Smooth muscle cell of the pulmonary artery (primary cell): ENCODE measurements around the gene CASP2. TPM values are rescaled to one million over a fixed set of nuclear protein-coding genes. Genes with fewer than 3 reads are reported as not detected.

Experiments used
- total RNA-seq: library from RNA; depleted of rRNA; stranded (reverse); fragments of >200 nt; gene quantifications from 2 replicates; pipeline ENCODE4 v1.2.3, GENCODE V29; 2014

CASP2 gene
- 12.4 and 13.6 TPM in 2 replicates for total RNA-seq

GRCh38 chr7:143287935-143288826 is at the start of gene CASP2:
Gene CASP2 (plus strand): TSS chr7:143288351. CDS start chr7:143288456, 105 bp downstream.

GRCh38 chr7:143263266-143264195 is 24.6 kb upstream of the CASP2 start, which contains the start of gene GSTK1:
Gene GSTK1 (plus strand): TSS chr7:143263441. CDS start chr7:143263514, 73 bp downstream.

DNA sequence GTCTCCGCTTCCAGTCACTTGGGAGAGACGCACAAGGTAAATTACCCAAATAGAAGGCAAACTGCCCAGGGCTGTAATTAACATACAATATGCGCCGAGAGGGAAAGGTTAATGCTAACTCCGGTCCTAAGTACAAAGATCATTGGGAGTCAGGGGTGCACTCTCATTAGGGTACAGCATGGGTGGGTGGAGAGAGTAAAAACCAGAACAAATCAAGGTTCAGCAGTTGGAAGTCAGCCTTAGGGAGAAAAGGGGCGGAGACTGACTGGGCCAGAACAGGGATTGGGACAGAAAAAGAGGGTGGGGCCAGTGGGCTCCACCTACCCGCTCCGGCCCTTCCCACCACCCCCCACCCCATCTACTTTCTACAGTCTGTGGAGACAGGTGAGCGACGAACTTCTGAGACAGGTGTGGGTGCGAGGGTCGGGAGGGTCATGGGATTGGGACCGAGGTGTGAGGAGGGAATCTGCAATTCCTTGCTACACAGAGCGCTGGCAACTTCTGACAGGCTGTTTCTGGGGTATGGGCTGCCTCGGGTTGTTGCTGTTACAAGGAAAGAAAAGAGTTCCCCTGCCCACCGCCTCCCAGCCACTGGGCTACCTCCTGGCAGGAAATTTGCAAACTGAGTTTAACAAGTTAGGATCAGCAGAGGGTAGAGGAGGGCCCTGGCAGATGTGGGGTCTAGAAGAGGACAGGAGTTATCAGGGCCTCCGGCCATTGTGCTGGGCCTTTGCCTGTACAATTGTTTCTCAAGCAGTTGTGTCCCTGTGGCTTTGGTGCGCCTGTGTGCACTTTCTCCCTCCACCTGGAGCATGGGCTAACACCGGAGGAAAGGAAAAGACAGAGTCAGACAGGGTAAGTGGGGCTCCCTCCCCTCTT is 3.3 kb upstream of the CASP2 start, which contains the start of gene TMEM139:
TSS of gene TMEM139 (plus strand) at position 368 of the 879 bp plus-strand sequence. CDS start 1,000 bp downstream, outside the sequence.

GRCh38 chr7:143315776-143316175 is 27.6 kb downstream of the CASP2 start, which contains the start of gene CLCN1:
Gene CLCN1 (plus strand): TSS chr7:143316111. CDS start chr7:143316213, 102 bp downstream.

Other genes starting within 250 kb of the CASP2 start
- not detected in 2 replicates for gene OR6V1, start 236.0 kb upstream of the CASP2 start, total RNA-seq
- not detected in 2 replicates for gene PIP, start 156.3 kb upstream of the CASP2 start, total RNA-seq
- not detected in 2 replicates for gene TAS2R39, start 104.9 kb upstream of the CASP2 start, total RNA-seq
- gene TAS2R40, start 66.3 kb upstream of the CASP2 start, total RNA-seq, result not detected in 2 replicates
- 71.8 and 80.3 TPM in 2 replicates for gene GSTK1, start 24.9 kb upstream of the CASP2 start, total RNA-seq
- gene TMEM139, start 3.4 kb upstream of the CASP2 start, total RNA-seq, result 0.23 TPM in 1 of 2 replicates, not detected in the other
- gene CLCN1, start 27.8 kb downstream of the CASP2 start, total RNA-seq, result 0.07 TPM in 1 of 2 replicates, not detected in the other
- 3.2 and 9.1 TPM in 2 replicates for gene FAM131B, start 74.4 kb downstream of the CASP2 start, total RNA-seq
- gene ZYX, start 93.0 kb downstream of the CASP2 start, total RNA-seq, result 62.0 and 92.3 TPM in 2 replicates
- gene EPHA1, start 120.5 kb downstream of the CASP2 start, total RNA-seq, result not detected in 2 replicates
- 0.07 TPM in 1 of 2 replicates, not detected in the other for gene TAS2R60, start 155.1 kb downstream of the CASP2 start, total RNA-seq
- gene TAS2R41, start 189.5 kb downstream of the CASP2 start, total RNA-seq, result not detected in 2 replicates